HUES6 (cell line): Measurements from ENCODE around the gene BLTP3A.
"Not testable (repeated sequence)": the region's sequence is repeated elsewhere in the genome, so short reads cannot be mapped to it uniquely, and the experiment has no call there.

Source experiments
- H3K27ac ChIP-seq: 2 replicates; pipeline ENCODE4 v1.7.0; 2013; ENCODE audit warnings: low read depth, mild to moderate bottlenecking, low read length, inconsistent platforms
- H3K27me3 ChIP-seq: 2 replicates; pipeline ENCODE4 v1.6.1; 2013; ENCODE audit warnings: low read length; ENCODE audit not compliant: control insufficient read depth, insufficient read depth
- H3K36me3 ChIP-seq: 2 replicates; pipeline ENCODE4 v1.6.1; 2013; ENCODE audit warnings: low read length; ENCODE audit not compliant: control insufficient read depth, insufficient read depth
- H3K4me1 ChIP-seq: 2 replicates; pipeline ENCODE4 v1.6.1; 2013; ENCODE audit warnings: low read length; ENCODE audit not compliant: control insufficient read depth, insufficient read depth
- H3K4me3 ChIP-seq: 2 replicates; pipeline ENCODE4 v1.5.1; 2013; ENCODE audit warnings: low read depth, low read length
- H3K9ac ChIP-seq: one replicate; pipeline ENCODE4 v1.6.1; 2013; ENCODE audit warnings: mild to moderate bottlenecking, low read length
- H3K9me3 ChIP-seq: 2 replicates; pipeline ENCODE4 v1.6.1; 2013; ENCODE audit warnings: low read depth, low read length; ENCODE audit not compliant: control insufficient read depth, insufficient read depth

Gene BLTP3A

GRCh38 chr6:34810017-34810882 lies 18.4 kb downstream of the BLTP3A start:
- H3K36me3 ChIP-seq, result no peaks in the 10 kb centered on the region
- H3K27me3 ChIP-seq, result no peaks in the 10 kb centered on the region
- no peak overlapping the region for H3K9ac ChIP-seq
- H3K27ac ChIP-seq, result no peak overlapping the region
- no peaks in the 10 kb centered on the region for H3K9me3 ChIP-seq
- H3K4me1 ChIP-seq, result no peaks in the 10 kb centered on the region
- H3K4me3 ChIP-seq, result no peak overlapping the region

GRCh38 chr6:34810936-34811632 lies 19.2 kb downstream of the BLTP3A start:
- no peaks in the 10 kb centered on the region for H3K9me3 ChIP-seq
- no peak overlapping the region for H3K9ac ChIP-seq
- no peak overlapping the region for H3K27ac ChIP-seq
- no peak overlapping the region for H3K4me3 ChIP-seq
- H3K27me3 ChIP-seq, result no peaks in the 10 kb centered on the region
- H3K4me1 ChIP-seq, result no peaks in the 10 kb centered on the region
- H3K36me3 ChIP-seq, result no peaks in the 10 kb centered on the region

DNA sequence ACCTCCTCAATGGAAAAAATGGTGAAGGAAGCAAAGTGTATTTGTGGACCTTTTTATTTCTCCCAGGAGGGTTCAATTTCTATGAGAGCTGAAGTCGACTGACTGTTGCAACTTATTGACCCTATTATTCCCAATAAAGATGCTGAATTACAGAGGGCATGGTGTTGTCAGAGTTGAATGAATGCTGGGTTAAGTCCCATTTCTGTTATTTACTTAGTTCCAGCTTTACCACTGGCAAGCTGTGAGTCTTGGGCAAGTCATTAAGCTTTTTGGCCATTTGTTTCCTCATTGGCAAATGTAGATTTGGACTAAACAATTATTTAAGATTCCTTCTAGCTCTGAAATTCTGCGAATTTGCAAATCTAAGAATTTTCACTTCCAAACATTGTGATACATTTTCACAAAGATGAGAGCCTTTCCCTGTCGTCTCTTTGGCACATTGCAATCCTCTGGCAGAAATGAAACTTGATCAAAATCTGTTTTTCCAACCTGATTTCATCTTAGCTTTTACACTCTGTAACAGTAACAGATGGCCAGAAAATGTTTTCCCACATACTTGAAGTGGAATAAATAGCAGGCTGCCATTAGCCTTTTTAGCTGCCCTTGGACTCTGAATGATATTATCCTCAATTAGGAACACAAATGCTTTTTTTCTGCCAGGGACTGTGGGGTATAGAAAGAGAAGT lies 21.3 kb downstream of the BLTP3A start:
- Histone ChIP-seq H3K27me3 (no peaks in the 10 kb centered on the region), H3K4me3 (no peak overlapping the region), H3K27ac (no peak overlapping the region), H3K36me3 (no peaks in the 10 kb centered on the region), H3K9me3 (no peaks in the 10 kb centered on the region), H3K4me1 (no peaks in the 10 kb centered on the region), H3K9ac (no peak overlapping the region)

- Histone ChIP-seq H3K27ac (no peak overlapping the region), H3K27me3 (no peaks in the 10 kb centered on the region), H3K4me3 (no peak overlapping the region), H3K4me1 (peaks cover 5% of the 10 kb centered on the region; the same call in 1 of the 2 replicates), H3K36me3 (peaks cover 3% of the 10 kb centered on the region), H3K9ac (no peak overlapping the region), H3K9me3 (no peaks in the 10 kb centered on the region)
These were observed 24.9 kb downstream of the BLTP3A start for GRCh38 chr6:34816635-34817301.

- Histone ChIP-seq H3K4me1 (peaks cover 5% of the 10 kb centered on the region; the same call in 1 of the 2 replicates), H3K9ac (no peak overlapping the region), H3K9me3 (no peaks in the 10 kb centered on the region), H3K4me3 (no peak overlapping the region), H3K27ac (no peak overlapping the region), H3K27me3 (no peaks in the 10 kb centered on the region), H3K36me3 (peaks cover 7% of the 10 kb centered on the region)
These were observed 25.6 kb downstream of the BLTP3A start for GRCh38 chr6:34817446-34817845.

GRCh38 chr6:34818872-34819570 lies 27.1 kb downstream of the BLTP3A start:
- not testable (repeated sequence) for H3K9ac ChIP-seq, H3K9me3 ChIP-seq, H3K4me3 ChIP-seq, H3K27me3 ChIP-seq, H3K4me1 ChIP-seq, H3K27ac ChIP-seq
- peaks cover 19% of the 10 kb centered on the region for H3K36me3 ChIP-seq

- Histone ChIP-seq H3K36me3 (peaks cover 22% of the 10 kb centered on the region), H3K27ac (no peak overlapping the region), H3K9me3 (no peaks in the 10 kb centered on the region), H3K27me3 (no peaks in the 10 kb centered on the region), H3K9ac (no peak overlapping the region), H3K4me3 (no peak overlapping the region), H3K4me1 (peaks cover 5% of the 10 kb centered on the region; the same call in 1 of the 2 replicates)
These were observed 27.9 kb downstream of the BLTP3A start for GRCh38 chr6:34819571-34820480.

GRCh38 chr6:34829137-34829536 lies 37.3 kb downstream of the BLTP3A start:
- H3K4me3 ChIP-seq, result no peak overlapping the region
- no peak overlapping the region for H3K9ac ChIP-seq
- H3K4me1 ChIP-seq, result no peaks in the 10 kb centered on the region
- no peaks in the 10 kb centered on the region for H3K9me3 ChIP-seq
- peaks cover 44% of the 10 kb centered on the region for H3K36me3 ChIP-seq
- no peaks in the 10 kb centered on the region for H3K27me3 ChIP-seq
- no peak overlapping the region for H3K27ac ChIP-seq

DNA sequence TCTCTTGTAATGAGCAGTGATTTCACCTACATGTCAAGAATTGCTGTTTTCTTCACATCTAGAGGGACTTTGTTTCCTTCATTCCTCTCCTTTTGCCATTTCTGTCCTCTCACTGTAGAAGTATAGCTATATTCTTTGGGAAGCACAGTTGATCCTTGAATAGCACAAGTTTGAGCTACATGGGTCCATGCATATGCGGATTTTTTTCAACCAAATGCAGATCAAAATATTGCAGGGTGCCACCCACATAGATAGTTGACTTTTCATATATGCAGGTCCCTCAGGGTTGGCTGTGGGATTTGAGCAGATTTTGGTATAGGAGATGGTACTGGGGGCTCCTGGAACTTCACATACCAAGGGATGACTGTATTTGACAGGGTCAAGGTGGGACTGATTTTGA lies 41.1 kb downstream of the BLTP3A start:
- Histone ChIP-seq H3K36me3 (peaks cover 52% of the 10 kb centered on the region), H3K4me3 (no peak overlapping the region), H3K9ac (no peak overlapping the region), H3K9me3 (no peaks in the 10 kb centered on the region), H3K4me1 (no peaks in the 10 kb centered on the region), H3K27me3 (no peaks in the 10 kb centered on the region), H3K27ac (no peak overlapping the region)
